Prostate gland (tissue), 2 donors: ENCODE results near the gene KRT86.

Experiments used
- POLR2A ChIP-seq: fragments of 450-650 bp; IDR thresholded peaks from one replicate; pipeline ENCODE4 v1.6.1; 2016; ENCODE audit warnings: antibody characterized with exemption, mild to moderate bottlenecking
- POLR2AphosphoS5 ChIP-seq: sonication (generic); formaldehyde crosslinking; IDR thresholded peaks from one replicate; pipeline ENCODE4 v1.6.1; 2017; ENCODE audit warnings: antibody characterized with exemption
- TF ChIP-seq, protein P1 (sequence below), 4 experiments: fragments of 200-600 bp in 2 of 4; fragments of 450-650 bp in 2 of 4; sonication (generic) in 2 of 4; IDR thresholded peaks; 1 replicate in 3 of 4; 2 replicates in 1 of 4; pipeline ENCODE4 v1.5.1; 2016 to 2019; ENCODE audit warnings: antibody characterized with exemption in 4 of 4, mild to moderate bottlenecking in 2 of 4, moderate library complexity in 2 of 4

DNA sequence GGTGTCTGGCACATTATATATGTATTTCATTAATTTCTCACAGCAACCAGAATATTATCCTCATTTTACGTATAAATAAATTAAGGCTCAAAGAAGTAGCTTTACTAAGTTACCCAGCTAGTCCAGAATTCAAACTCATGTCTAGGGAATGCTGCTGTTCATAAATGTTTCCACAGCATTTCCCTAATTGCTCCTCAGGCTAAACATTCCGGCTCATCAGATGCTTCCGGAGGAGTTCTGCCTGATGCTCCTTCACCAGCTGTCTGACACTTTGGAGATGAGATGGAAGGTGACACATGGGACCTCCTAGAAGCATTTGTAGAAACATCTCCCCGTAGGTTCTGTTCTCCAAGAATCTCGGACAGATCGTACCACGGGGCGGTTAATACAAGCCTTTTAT lies 80.7 kb downstream of the KRT86 start:
- TF ChIP-seq, protein P1, sequence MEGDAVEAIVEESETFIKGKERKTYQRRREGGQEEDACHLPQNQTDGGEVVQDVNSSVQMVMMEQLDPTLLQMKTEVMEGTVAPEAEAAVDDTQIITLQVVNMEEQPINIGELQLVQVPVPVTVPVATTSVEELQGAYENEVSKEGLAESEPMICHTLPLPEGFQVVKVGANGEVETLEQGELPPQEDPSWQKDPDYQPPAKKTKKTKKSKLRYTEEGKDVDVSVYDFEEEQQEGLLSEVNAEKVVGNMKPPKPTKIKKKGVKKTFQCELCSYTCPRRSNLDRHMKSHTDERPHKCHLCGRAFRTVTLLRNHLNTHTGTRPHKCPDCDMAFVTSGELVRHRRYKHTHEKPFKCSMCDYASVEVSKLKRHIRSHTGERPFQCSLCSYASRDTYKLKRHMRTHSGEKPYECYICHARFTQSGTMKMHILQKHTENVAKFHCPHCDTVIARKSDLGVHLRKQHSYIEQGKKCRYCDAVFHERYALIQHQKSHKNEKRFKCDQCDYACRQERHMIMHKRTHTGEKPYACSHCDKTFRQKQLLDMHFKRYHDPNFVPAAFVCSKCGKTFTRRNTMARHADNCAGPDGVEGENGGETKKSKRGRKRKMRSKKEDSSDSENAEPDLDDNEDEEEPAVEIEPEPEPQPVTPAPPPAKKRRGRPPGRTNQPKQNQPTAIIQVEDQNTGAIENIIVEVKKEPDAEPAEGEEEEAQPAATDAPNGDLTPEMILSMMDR (IDR thresholded peaks at IDR 0.05): no peak
- no peak for TF ChIP-seq POLR2A
- no peak for TF ChIP-seq POLR2AphosphoS5
